22Rv1 (cell line): ENCODE data around the gene DUOXA1.

ENCODE experiments used
- ZFX ChIP-seq: fragments of 450-650 bp; IDR thresholded peaks from 2 replicates; pipeline ENCODE4 v1.6.1; 2017; ENCODE audit warnings: antibody characterized with exemption, borderline replicate concordance
- TF ChIP-seq, protein P1 (sequence below): fragments of 450-650 bp; IDR thresholded peaks from 2 replicates; pipeline ENCODE4 v1.5.1; 2017; ENCODE audit warnings: mild to moderate bottlenecking

DNA sequence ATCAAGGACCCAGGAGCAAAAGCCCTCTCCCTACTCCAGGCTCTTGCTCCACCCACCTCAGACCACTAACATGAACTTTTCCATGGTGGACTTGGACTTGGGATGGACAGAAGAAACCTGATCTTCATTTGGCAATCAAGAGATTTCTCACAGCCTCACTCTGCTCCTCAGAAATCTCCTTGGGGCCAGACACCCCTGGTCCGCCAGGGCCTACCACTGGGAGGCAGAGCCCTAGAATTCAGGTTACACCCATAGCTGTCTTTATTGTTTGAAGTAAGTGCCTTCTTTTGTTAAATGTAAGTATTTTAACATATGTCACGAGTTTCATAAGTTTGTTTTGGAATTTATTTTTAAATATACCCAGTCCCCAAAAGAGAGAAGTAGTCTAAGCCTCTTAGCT is 44.9 kb upstream of the DUOXA1 start:
- TF ChIP-seq, protein P1, sequence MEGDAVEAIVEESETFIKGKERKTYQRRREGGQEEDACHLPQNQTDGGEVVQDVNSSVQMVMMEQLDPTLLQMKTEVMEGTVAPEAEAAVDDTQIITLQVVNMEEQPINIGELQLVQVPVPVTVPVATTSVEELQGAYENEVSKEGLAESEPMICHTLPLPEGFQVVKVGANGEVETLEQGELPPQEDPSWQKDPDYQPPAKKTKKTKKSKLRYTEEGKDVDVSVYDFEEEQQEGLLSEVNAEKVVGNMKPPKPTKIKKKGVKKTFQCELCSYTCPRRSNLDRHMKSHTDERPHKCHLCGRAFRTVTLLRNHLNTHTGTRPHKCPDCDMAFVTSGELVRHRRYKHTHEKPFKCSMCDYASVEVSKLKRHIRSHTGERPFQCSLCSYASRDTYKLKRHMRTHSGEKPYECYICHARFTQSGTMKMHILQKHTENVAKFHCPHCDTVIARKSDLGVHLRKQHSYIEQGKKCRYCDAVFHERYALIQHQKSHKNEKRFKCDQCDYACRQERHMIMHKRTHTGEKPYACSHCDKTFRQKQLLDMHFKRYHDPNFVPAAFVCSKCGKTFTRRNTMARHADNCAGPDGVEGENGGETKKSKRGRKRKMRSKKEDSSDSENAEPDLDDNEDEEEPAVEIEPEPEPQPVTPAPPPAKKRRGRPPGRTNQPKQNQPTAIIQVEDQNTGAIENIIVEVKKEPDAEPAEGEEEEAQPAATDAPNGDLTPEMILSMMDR = no peak
- no peak for TF ChIP-seq ZFX
